ENCODE measurements around the gene MDGA2.

GRCh38 chr14:47490766-47491165, 184.6 kb downstream of the MDGA2 start:
- no peak for TF ChIP-seq EZH2 (IDR thresholded peaks at IDR 0.05; ENCODE audit: insufficient read depth, low read length)
- no peak for TF ChIP-seq CTCF (IDR thresholded peaks at IDR 0.05; ENCODE audit: insufficient read depth, low read depth, low read length)
